Camera-type eye (tissue), 1 donor: ENCODE measurements around the gene BANP. TPM values are rescaled to one million over a fixed set of nuclear protein-coding genes. Genes with fewer than 3 reads are reported as not detected.

Experiments
- total RNA-seq: library from RNA; depleted of rRNA; stranded (reverse); fragments of >200 nt; gene quantifications from one replicate; pipeline ENCODE4 v1.2.3, GENCODE V29; 2014

The BANP gene, protein sequence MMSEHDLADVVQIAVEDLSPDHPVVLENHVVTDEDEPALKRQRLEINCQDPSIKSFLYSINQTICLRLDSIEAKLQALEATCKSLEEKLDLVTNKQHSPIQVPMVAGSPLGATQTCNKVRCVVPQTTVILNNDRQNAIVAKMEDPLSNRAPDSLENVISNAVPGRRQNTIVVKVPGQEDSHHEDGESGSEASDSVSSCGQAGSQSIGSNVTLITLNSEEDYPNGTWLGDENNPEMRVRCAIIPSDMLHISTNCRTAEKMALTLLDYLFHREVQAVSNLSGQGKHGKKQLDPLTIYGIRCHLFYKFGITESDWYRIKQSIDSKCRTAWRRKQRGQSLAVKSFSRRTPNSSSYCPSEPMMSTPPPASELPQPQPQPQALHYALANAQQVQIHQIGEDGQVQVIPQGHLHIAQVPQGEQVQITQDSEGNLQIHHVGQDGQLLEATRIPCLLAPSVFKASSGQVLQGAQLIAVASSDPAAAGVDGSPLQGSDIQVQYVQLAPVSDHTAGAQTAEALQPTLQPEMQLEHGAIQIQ
- total RNA-seq = 46.5 TPM

DNA sequence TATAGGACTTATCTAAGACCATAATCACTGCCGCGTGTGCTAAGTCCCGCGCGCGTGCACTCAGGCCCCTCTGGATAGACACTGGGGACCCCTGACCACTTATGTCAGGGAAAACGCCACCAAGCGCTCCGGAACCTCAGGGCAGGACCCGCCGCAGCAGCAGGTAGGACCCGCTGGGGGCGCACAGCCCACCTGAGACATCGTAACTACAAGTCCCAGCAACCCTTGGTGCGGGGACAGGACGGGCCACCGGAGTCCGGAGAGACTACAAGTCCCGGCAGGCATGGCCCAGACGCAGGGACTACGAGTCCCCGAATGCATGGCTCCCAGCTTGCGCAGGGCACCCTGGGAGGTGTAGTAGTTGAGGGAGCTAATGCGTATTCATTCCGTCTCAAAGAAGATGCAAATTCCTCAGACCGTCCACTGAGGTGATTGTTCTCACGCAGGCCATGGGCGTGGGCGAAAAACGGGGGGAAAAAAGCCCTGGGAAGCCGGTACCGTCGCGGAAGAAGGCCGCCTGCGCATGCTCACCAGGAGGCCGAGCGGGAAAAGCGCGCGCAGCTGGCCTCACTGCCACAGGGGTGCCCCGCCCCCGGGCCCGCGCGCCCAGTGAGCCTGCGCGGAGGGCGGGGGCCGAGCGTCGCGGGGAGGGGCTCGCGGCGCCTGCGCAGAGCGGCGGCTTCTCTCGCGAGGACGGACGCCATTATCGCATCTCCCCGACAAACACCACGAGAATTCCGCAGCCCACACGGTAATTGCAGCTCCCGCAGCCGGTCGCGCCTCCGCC is at the start of gene BANP:
Gene BANP (plus strand): TSS at position 670 of the 787 bp plus-strand sequence. CDS start 23,682 bp downstream, outside the sequence.

DNA sequence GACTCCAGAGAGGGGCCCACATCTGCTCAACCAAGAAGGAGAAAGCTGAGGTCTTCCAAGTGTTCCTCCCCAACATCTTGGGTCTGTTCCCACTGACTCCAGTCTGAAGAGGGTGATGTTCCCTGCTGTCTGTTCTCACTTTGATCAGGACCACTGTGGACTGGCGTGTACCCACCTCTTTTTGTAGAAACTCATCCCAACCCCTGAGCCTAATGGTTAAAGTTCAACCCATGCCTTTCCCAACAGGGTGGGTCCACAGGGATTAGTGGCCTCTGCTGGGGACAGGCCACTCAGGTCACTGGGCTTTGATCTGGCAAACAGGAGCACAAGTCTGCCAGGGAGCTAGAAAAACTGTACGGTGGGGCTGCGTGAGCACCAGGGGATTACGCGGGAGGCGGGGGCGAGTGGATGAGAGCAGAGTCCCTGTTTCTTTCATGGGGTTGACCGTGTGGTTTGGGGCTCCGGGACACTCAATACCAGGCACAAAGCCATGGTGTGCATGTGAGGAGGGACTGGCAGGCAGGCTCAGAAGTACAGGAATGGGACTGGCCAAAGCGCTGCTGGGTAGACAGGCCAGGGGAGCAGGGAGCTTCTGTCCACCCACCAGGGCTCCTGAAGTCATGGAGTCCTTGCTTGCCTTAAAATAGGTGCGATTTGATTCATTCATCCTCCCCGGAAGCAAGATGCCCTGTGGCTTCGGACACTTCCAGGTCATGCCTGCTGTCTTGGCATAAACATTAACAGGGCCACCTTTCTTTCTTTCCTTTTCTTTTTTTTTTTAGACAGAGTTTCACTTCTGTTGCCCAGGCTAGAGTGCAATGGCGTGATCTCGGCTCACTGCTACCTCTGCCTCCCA is 14.6 kb upstream of the BANP start, which contains the start of gene CA5A:
Gene CA5A (minus strand): TSS at position 155 of the 856 bp plus-strand sequence. CDS start 79 bp downstream, at position 76.

Other genes starting within 250 kb of the BANP start
- gene KLHDC4, start 185.4 kb upstream of the BANP start, total RNA-seq = 34.5 TPM
- gene SLC7A5, start 81.9 kb upstream of the BANP start, total RNA-seq = 32.2 TPM
- not detected for gene CA5A, start 14.9 kb upstream of the BANP start, total RNA-seq